GM19395 (cell line): Measurements from ENCODE around the gene HAGH.

Source experiments
- ATAC-seq: cut with Tn5 transposase; IDR thresholded peaks from one replicate; pipeline ENCODE4 v1.9.1; 2021; ENCODE audit warnings: mild to moderate bottlenecking, moderate library complexity; ENCODE audit not compliant: unreplicated experiment

HAGH gene

GRCh38 chr16:1788095-1788707, 38.4 kb downstream of the HAGH start:
- ATAC-seq = no peak

GRCh38 chr16:1787322-1788094, 39.1 kb downstream of the HAGH start:
- no peak for ATAC-seq

GRCh38 chr16:1787056-1787321, 39.6 kb downstream of the HAGH start:
- ATAC-seq = no peak

- ATAC-seq = no peak
Observed at GRCh38 chr16:1786242-1787055, 40.2 kb downstream of the HAGH start.

GRCh38 chr16:1785846-1786170, 40.8 kb downstream of the HAGH start:
- no peak for ATAC-seq

GRCh38 chr16:1784977-1785845, 41.4 kb downstream of the HAGH start:
- no peak for ATAC-seq

GRCh38 chr16:1782408-1783264, 44.0 kb downstream of the HAGH start, which contains the start of the genes NUBP2 and SPSB3:
TSS of gene NUBP2 (plus strand) at chr16:1782960. CDS start at chr16:1783021, 61 bp downstream.
TSS of gene SPSB3 (minus strand) at chr16:1782571. CDS start at chr16:1781483, 1,088 bp downstream.
- peak; percentile 84 for ATAC-seq

GRCh38 chr16:1781758-1782407, 44.7 kb downstream of the HAGH start:
- ATAC-seq = no peak

GRCh38 chr16:1781254-1781653, 45.4 kb downstream of the HAGH start:
- ATAC-seq = no peak

GRCh38 chr16:1780677-1781072, 46.0 kb downstream of the HAGH start:
- no peak for ATAC-seq

GRCh38 chr16:1779741-1780676, 46.6 kb downstream of the HAGH start:
- ATAC-seq = no peak

GRCh38 chr16:1779234-1779701, 47.4 kb downstream of the HAGH start:
- ATAC-seq = no peak

GRCh38 chr16:1778200-1779179, 48.1 kb downstream of the HAGH start:
- ATAC-seq = no peak

GRCh38 chr16:1777375-1778199, 49.0 kb downstream of the HAGH start:
- no peak for ATAC-seq

GRCh38 chr16:1776991-1777374, 49.6 kb downstream of the HAGH start:
- no peak for ATAC-seq

- ATAC-seq = no peak
Observed at GRCh38 chr16:1776672-1776955, 50.0 kb downstream of the HAGH start.
